Left renal cortex interstitium (tissue), 4 donors: ENCODE data around the gene SLC25A43. TPM values are rescaled to one million over a fixed set of nuclear protein-coding genes. Genes with fewer than 3 reads are reported as not detected.
"Not testable (repeated sequence)": the region's sequence is repeated elsewhere in the genome, so short reads cannot be mapped to it uniquely, and the experiment has no call there.

Experiments
- DNase-seq, 4 donors: peaks; one replicate each; pipeline ENCODE4 v3.0.0-alpha.2; 2013; ENCODE audit warnings: low read depth in 4 of 4, low spot score in 2 of 4, missing footprints in 1 of 4
- polyA plus RNA-seq, 4 donors: library from polyadenylated mRNA; unstranded; fragments of 120-200 nt; gene quantifications; one replicate each; pipeline ENCODE4 v1.2.1, GENCODE V29; 2013; ENCODE audit not compliant: insufficient read length in 4 of 4

The SLC25A43 gene
- polyA plus RNA-seq, 4 donors: 3.1 to 6.7 (median 4.5) TPM

DNA sequence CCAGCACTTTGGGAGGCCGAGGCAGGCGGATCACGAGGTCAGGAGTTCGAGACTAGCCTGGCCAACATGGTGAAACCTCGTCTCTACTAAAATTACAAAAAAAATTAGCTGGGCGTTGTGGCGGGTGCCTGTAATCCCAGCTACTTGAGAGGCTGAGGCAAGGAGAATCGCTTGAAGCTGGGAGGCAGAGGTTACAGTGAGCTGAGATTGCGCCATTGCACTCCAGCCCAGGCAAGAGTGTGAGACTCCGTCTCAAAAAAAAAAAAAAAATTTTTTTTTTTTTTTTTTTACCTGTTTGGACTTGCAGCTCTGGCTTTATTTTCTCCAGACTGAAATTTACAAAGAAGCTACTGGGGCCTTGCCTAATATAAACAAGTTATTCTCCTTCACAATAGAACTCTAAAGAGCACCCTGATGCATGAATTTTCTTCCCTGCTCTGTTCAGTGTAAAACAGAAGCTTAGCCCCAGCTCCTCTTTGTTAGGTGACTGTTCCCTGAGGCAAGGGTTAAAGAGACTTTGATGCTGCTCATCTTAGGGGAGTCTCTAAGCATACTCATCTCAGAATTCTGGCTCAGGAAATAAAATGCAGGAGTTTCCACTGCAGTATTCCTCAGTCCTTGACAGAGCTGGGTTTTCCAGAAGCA, 94.8 kb downstream of the SLC25A43 start:
- not testable (repeated sequence) for DNase-seq

DNA sequence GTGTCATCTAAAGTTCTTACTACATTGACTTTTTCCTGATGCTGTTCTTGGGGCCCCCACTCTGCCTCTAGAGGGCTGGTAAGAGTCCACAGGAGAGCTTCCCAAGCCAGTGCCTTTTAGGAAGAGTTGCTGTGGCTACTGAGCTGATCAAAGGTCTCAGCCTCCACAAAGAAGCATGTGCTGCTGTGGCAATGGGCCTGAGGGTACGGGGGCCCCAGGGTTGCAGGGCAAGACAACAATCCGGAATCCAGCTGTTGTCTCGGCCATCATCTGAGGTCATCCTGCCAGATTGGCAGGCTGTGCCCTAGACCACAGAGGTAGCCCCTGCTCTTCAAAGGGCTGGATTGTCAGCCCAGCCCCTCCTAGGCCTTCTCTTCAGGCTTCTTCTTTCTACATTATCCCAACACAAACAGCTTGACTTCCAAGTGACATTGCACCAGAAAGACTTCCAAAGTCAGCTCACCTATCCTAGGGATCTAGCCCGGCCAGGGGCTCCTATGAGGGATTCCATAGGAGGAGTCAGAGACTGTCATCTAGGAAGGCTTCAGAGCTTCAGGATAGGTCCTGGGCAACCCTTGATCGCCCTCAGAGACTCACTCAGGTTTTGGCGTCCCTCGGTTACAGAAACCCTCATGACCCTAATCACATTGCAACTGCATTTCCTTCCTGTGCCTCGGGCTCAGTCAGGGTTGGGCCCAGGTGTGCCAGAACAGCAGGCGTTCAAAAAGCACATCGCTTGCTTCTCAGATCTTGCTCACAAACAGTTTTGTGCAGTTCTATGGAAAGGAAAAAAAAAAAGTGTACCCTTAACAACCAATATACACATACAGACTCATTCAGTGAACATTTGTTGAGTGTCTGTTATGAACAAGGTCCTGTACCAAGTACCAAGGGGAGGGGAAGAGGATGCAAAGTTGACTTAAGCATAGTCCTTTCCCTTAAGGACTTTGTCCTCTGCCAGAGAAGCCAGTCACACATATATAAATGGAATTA, 96.9 kb downstream of the SLC25A43 start:
- DNase-seq: no peak

DNA sequence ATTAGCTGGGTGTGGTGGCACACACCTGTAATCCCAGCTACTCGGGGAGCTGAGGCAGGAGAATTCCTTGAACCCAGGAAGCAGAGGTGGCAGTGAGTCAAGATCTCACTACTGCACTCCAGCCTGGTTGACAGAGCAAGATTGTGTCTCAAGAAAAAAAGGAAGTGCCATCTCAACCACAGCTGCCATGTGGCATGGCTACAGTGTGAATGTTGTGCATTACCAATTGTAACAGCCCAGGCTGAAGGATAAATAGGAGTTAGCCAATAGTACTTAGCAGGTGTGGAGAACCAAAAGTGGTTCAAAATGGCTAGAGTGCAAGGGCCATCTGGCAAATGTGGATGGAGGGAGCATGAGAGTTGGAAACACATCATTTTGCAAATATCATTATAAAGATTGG, 98.0 kb downstream of the SLC25A43 start:
- no peak for DNase-seq

DNA sequence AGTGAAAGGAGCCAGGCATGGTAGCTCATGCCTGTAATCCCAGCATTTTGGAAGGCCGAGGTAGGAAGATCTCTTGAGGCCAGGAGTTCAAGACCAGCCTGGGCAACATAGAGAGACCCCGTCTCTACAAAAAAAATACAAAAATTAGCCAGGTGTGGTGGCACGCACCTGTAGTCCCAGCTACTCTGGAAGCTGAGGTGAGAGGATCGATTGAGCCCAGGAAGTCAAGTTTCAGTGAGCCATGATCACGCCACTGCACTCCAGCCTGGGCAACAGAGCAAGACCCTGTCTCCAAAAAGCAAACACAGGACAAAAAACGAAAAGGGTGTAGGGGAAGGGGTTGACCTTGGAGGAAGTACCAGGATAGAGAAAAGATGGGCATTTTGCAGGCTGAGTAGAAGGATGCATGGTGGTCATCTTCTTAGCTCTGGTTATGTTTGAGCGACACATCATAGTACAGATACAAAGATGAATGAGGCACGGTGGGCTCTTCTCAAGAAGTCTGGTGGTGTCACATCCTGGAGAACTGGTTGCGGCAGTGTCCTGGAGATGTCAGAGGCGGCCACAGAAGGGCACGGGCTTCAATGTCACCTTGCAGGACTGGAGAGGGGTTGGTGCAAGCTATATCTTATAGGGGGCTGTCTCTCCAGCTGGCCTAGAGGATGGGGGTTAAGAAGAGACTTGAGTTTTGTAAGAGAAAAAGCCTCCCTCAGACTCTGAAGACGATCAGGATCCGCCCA, 101.1 kb downstream of the SLC25A43 start:
- no peak for DNase-seq

DNA sequence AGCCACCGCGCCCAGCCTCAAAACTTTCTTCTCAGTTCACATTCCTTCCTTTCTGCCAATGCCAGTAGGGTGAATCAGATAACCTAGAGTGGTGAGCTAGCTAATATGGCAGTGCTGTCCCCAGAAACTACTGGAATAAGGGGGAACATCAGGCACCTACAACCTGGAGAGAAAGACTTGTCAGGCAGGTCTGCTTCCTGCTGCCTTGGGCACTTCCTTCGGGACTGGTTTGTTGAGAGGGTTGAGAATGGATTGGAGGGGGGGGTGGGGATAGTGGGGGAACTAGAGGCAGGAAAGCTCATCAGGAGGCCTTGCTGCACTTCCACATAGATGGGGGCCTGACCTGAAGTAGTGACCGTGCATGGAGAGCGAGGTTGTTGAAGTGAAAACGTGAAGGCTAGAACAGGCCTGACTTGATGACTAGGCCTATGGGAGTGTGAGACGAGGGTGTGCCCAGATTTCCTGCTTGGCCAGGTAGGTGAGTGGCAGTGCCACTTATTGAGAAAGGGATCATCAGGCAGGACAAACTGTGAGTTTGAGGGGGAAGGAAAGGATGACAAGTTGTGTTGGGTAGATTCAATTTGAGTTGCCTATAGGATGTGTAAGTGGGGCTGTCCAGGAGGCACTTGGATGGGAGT, 102.5 kb downstream of the SLC25A43 start:
- DNase-seq: no peak

DNA sequence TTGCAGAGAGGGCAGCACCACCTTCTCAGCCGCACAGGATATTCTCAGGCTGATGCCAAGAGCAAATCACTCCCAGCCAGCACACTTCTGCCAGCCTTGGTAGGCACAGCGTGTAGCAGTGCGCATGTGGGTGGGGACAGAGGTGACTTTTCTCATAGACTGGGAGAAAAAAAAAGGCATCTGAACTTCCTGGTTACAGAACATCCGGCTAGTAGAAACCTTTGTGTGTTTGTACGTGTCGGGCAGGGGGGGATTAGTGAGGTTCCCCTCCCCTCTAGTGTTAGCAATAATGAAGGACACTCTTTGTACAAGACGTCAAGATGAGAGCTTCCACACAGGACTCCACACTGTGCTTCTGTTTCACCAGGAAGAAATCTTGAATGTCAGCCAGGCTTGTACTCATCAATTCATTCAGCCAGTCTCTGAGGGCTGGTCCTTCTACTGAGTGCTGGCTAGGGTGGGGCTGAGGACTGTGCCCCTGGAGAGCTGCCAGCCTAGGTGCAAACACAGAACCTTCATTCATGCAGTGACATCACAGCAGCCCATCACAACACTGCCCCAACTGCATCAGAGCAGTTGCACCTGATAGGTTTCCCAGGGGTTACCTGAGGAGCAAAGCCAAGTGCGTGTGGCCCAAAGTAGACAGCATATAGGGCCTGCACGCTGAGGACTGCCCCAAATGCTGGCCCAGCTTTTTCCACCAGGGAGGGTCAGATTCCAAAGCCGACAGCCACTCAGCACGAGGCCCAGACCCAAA, 103.8 kb downstream of the SLC25A43 start:
- no peak for DNase-seq

DNA sequence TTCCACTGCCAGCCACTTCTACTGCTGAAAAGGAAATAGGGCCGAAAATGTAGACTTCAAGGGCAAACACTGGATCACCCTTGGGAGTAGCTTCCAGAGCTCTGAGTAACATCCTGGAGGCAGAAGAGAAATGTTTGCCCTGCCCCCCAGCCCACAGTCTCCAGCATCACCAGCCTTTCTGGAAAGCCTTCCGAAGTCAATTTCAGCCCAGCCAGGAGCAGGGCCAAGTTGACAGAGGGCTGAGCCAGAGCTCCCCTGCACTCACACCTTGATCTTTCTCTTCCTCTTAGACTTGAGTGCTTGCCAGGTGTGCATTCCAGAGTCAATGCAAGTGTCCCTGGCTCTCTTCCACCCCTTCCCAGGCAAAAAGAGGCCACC, 104.3 kb downstream of the SLC25A43 start:
- DNase-seq: no peak

Other genes starting within 250 kb of the SLC25A43 start
- 100 to 1,000 TPM; 235 to 309 (median 272) TPM for gene PGRMC1, start 163.1 kb upstream of the SLC25A43 start, polyA plus RNA-seq
- gene SLC25A5, start 69.1 kb downstream of the SLC25A43 start, polyA plus RNA-seq: 100 to 1,000 TPM; 308 to 363 (median 338) TPM
- gene STEEP1, start 166.1 kb downstream of the SLC25A43 start, polyA plus RNA-seq: 10 to 100 TPM; 28.6 to 37.0 (median 33.0) TPM
- 10 to 100 TPM; 86.6 to 98.5 (median 89.3) TPM for gene UBE2A, start 175.2 kb downstream of the SLC25A43 start, polyA plus RNA-seq
- 10 to 100 TPM; 14.6 to 16.6 (median 15.8) TPM for gene NKRF, start 207.1 kb downstream of the SLC25A43 start, polyA plus RNA-seq